Mammary epithelial cell (primary cell): ENCODE data around the gene TTC16.

Experiments
- CTCF ChIP-seq, 2 donors: IDR thresholded peaks in 1 of 2; conservative IDR thresholded peaks in 1 of 2; 2 replicates each; pipeline ENCODE4 v1.5.1; 2011 to 2012; ENCODE audit warnings: inconsistent platforms in 2 of 2, low read length in 2 of 2, mild to moderate bottlenecking in 2 of 2, control low read depth in 1 of 2, low read depth in 1 of 2; ENCODE audit not compliant: insufficient read depth in 1 of 2; ENCODE audit errors: extremely low read depth in 1 of 2
- EZH2 ChIP-seq: IDR thresholded peaks from 2 replicates; pipeline ENCODE4 v1.6.1; 2012; ENCODE audit warnings: low read length, inconsistent platforms, borderline replicate concordance

GRCh38 chr9:127749090-127749787 is 33.4 kb downstream of the TTC16 start:
- TF ChIP-seq CTCF (conservative IDR thresholded peaks at IDR 0.05 in 1 of 2, IDR thresholded peaks at IDR 0.05 in 1 of 2; ENCODE audit: extremely low read depth in 1 of 2, insufficient read depth in 1 of 2, low read depth in 1 of 2, low read length in 2 of 2): no peak
- TF ChIP-seq EZH2: no peak
